Mucosa of descending colon (tissue), 3 donors: ENCODE measurements around the gene CCDC24. TPM values are rescaled to one million over a fixed set of nuclear protein-coding genes. Genes with fewer than 3 reads are reported as not detected.

Experiments used
- ATAC-seq: fragments of 200-7000 bp; cut with Tn5 transposase; one replicate; pipeline ENCODE4 v1.9.1; 2020; ENCODE audit warnings: mild to moderate bottlenecking, moderate library complexity
- DNase-seq, 3 donors: peaks; one replicate each; pipeline ENCODE4 v3.0.0-alpha.2; 2020
- H3K36me3 ChIP-seq: fragments of 200-600 bp; one replicate; pipeline ENCODE4 v1.8.0; 2021; ENCODE audit warnings: low read depth, mild to moderate bottlenecking
- H3K4me1 ChIP-seq: fragments of 200-600 bp; one replicate; pipeline ENCODE4 v1.8.0; 2021; ENCODE audit warnings: low read depth, mild to moderate bottlenecking
- H3K4me3 ChIP-seq: fragments of 200-600 bp; one replicate; pipeline ENCODE4 v1.8.0; 2021; ENCODE audit warnings: mild to moderate bottlenecking
- H3K9me3 ChIP-seq: fragments of 200-600 bp; one replicate; pipeline ENCODE4 v1.8.0; 2021; ENCODE audit warnings: mild to moderate bottlenecking
- intact Hi-C, 2 donors: fragments of 100-400 bp; cut with DNase I in 1 of 2; cut with micrococcal nuclease in 1 of 2; formaldehyde crosslinking; loops; one replicate each; pipeline versions ENCODE4 v1.11.0 to v1.11.1; 2022; cut with DNase I, micrococcal nuclease
- total RNA-seq, 3 donors: library from RNA; stranded (reverse); fragmentation: NEBNext Ultra II Directional in 2 of 3; extraction: Animal tissue kit (Norgen Biotek cat#: 25700) in 2 of 3; gene quantifications; one replicate each; pipeline versions ENCODE4 v1.2.1 to v1.2.4, GENCODE V29; 2021 to 2023
- TF ChIP-seq, protein P1 (sequence below): fragments of 200-600 bp; IDR thresholded peaks from one replicate; pipeline ENCODE4 v1.8.0; 2022; ENCODE audit warnings: antibody characterized with exemption, mild to moderate bottlenecking
- donor health status: DM: no; HTN: no; CAD: no; lungs with moderate emphysema.
- donor health status: DM: no; HTN: no; CAD: no.
- donor health status: DM: no; HTN: yes; CAD: no.

The CCDC24 gene
- total RNA-seq, 3 donors from 2014 or later = 13.4 to 19.6 (median 16.9) TPM

DNA sequence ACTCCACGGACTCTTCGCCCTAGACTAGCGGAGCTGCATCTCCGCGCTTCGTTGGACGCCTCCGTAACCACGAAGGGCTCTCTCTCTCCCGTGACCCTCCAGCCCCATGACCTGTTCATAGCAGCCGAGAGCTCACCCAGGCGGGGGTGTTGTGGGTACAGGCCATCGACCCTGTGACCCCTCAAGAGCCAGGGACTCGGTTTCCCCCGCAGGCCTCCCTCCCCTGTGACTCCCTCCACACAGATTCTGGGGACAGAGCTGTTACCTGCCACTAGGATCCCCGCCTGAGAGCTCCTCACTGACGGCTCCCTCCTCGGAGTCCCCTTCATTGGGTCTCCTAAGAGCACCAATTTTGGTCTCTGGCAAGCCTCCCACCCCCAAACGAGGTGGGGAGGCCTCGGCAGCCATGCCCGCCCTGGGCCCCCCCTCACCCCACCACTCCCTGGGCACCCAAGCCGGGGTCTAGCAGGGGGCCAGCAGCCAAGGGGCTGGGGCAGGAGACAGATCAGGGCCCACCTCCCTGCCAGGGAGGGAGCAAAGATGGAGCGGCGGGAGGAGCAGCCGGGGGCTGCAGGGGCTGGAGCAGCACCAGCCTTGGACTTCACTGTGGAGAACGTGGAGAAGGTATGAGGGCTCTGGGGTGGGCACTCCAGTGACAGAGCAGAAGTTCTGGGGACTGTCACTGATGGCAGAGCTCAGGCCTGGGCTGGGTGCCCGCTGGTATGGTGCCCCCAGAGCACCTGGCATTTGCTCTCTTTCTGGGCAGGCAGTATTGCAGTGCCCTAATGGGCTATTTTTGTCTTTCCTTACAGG lies 44.1 kb upstream of the CCDC24 start:
- H3K4me3 ChIP-seq = peak overlapping the region; percentile 36
- ATAC-seq (peak; percentile 2), DNase-seq (peak in 1 of 3 donors; percentile 61)
- intact Hi-C loops = no loop called here
- H3K36me3 ChIP-seq = peaks cover 5% of the 10 kb centered on the region
- TF ChIP-seq, protein P1, sequence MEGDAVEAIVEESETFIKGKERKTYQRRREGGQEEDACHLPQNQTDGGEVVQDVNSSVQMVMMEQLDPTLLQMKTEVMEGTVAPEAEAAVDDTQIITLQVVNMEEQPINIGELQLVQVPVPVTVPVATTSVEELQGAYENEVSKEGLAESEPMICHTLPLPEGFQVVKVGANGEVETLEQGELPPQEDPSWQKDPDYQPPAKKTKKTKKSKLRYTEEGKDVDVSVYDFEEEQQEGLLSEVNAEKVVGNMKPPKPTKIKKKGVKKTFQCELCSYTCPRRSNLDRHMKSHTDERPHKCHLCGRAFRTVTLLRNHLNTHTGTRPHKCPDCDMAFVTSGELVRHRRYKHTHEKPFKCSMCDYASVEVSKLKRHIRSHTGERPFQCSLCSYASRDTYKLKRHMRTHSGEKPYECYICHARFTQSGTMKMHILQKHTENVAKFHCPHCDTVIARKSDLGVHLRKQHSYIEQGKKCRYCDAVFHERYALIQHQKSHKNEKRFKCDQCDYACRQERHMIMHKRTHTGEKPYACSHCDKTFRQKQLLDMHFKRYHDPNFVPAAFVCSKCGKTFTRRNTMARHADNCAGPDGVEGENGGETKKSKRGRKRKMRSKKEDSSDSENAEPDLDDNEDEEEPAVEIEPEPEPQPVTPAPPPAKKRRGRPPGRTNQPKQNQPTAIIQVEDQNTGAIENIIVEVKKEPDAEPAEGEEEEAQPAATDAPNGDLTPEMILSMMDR = no peak
- no peaks in the 10 kb centered on the region for H3K9me3 ChIP-seq
- peaks cover 24% of the 10 kb centered on the region for H3K4me1 ChIP-seq

DNA sequence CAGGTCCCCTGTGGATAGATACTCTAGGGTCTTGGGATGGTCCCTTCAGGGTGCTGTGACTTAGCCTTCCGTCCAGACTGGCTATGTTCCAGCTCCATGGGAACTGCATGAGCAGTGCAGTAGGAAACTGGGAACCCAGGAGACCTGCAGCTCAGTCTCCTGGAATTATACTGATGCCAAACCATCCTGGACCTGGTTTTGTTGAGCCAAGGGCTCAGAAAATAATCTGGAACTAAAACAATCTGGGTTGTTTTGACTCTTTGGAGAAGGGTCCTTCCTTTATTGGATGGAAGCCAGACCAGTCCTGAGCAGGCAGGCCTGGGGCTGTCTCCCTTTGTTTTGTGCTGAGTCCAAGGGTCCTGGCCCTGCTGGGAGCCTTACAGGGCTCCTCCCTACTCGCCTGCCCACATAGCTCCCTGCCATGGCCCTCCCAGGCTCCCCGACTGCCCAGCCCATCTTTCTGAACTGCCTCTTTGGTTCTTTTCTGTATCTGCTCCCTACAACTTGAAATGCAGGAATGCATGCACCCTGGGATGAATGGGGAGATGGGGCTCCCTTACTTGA lies 43.4 kb upstream of the CCDC24 start:
- no peak for ATAC-seq
- TF ChIP-seq, protein P1 = no peak
- H3K36me3 ChIP-seq = peaks cover 5% of the 10 kb centered on the region
- H3K4me1 ChIP-seq = peaks cover 24% of the 10 kb centered on the region
- no peak for DNase-seq
- H3K4me3 ChIP-seq = no peak overlapping the region
- intact Hi-C loops = no loop called here
- no peaks in the 10 kb centered on the region for H3K9me3 ChIP-seq

DNA sequence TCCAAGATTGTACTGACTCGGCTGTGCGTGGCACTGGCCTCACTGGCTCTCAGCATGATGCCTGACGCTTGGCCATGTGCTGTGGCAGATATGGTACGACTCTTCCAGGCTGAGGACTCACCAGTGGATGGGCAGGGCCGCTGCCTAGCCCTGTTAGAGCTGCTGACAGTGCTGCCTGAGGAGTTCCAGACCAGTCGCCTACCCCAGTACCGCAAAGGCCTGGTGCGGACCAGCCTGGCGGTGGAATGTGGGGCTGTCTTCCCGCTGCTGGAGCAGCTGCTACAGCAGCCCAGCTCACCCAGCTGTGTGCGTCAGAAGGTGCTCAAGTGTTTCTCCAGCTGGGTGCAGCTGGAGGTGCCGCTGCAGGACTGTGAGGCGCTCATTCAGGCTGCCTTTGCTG lies 41.7 kb upstream of the CCDC24 start:
- Histone ChIP-seq H3K9me3 (no peaks in the 10 kb centered on the region), H3K36me3 (peaks cover 5% of the 10 kb centered on the region), H3K4me3 (no peak overlapping the region), H3K4me1 (peaks cover 24% of the 10 kb centered on the region)
- intact Hi-C loops = no loop called here
- ATAC-seq (no peak), DNase-seq (no peak)
- TF ChIP-seq, protein P1 = no peak

DNA sequence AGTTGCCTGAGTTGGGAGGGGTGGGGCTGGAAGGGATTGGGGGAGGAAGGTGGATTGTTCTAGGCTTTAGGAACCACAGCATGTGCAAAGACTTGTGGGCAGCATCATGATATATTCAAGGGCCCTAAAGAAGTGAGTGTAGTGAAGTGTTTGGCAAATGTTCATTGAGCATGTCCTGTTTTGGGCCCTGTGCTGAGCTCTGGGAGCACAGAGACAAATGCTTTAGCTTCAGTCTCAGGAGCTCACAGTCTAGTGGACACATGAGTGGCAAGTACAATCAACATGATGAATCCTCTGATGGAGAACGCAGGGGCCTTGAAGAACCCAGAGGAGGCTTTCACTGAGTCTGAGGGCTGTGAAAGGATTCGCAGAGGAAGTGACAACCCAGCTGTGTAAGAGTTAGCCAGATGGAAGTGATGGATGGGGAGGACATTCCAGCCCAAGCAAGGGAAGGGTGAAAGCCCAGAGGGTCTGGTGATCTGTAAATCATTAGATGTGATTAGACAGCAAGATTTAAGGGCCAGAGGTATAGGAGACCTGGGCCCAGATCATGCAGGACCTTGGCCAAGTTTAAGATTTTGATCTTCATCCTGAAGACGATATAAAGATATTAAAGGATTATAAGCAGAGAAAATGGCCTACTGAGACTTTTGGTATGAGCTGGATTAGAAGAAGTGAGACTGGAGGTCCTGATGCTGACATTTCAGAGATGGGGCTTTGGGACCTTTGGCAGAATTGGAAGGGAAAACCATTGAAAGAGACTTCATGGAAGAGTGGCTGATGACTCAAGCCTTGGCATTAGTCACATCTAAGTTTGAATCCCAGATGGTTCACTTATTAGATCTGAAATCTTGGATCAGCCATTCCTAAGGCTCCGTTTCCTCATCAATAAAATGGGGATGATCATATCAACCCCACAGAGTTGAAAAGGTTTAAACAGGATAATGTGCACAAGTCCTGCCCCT lies 40.1 kb upstream of the CCDC24 start:
- Histone ChIP-seq H3K9me3 (no peaks in the 10 kb centered on the region), H3K4me3 (no peak overlapping the region), H3K4me1 (peaks cover 16% of the 10 kb centered on the region), H3K36me3 (peaks cover 4% of the 10 kb centered on the region)
- TF ChIP-seq, protein P1 = no peak
- no peak for DNase-seq
- intact Hi-C loops = no loop called here
- ATAC-seq = no peak

DNA sequence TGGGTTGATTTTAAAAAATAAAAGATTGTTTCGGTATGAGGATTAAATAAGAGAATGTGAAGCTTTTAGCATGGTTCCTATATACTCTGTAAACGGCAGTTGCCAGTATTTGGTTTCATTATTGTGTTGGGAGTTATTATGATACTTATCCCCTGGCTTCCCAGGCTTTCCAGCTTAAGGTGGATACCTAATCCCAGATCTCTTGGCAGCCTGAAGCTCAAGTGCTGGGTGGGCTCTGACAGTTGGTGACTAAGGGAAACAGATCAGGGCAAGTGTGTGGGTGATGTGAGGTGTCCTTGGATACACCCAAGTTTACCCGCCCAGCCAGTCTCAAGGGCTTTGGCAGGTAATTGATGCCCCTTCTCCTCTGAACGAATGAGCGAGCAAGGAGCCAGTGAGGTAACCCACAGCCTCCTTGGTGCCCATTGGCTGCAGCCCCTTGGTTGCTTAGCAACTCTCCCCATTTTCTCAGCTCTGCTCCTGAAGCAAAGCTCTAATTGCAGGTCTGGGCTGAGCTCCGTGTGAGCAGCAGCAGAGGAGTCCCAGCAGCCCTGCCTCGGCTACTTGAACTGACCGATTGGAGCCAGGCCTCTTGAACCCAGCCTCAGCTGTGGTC lies 38.6 kb upstream of the CCDC24 start:
- H3K4me1 ChIP-seq = peaks cover 4% of the 10 kb centered on the region
- TF ChIP-seq, protein P1 = no peak
- H3K9me3 ChIP-seq = no peaks in the 10 kb centered on the region
- ATAC-seq (no peak), DNase-seq (no peak)
- intact Hi-C loops = no loop called here
- no peaks in the 10 kb centered on the region for H3K36me3 ChIP-seq
- no peak overlapping the region for H3K4me3 ChIP-seq
